ENCODE data around the gene SLC25A26. TPM values are rescaled to one million over a fixed set of nuclear protein-coding genes. Genes with fewer than 3 reads are reported as not detected.
"Not testable (repeated sequence)": the region's sequence is repeated elsewhere in the genome, so short reads cannot be mapped to it uniquely, and the experiment has no call there.

SLC25A26 gene
- polyA plus RNA-seq, 1 experiment, result 16.4 TPM

DNA sequence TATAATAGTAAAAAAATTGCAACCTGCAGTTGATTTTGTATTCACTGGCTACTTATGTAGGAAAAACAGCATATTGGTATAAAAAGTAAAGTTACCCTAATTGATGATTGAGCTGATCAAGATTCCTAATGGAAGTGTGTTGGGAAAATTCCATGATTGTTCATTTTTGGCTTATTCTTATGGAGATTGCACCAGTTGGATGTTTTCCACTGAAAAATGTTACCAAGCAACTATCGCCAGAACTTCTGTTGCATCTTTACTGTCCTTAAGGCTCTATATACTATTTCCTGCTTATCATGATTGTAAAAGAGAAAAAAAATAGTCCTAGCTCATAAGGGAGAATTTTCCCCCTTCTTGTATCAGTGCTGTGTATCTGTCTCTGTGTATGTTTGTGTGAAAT lies 48.6 kb downstream of the SLC25A26 start:
- ChIA-PET CTCF (interaction anchor here (0.6 to 2.7 kb wide), 5 partner anchors 13 to 553 kb away, joined by 3 to 11 read pairs (median 3); no protein-coding TSS in a partner anchor), POLR2A (no interaction called here)
- Histone ChIP-seq H3K27ac (ENCODE audit: low read depth, low read length) (no peak overlapping the region), H3K27me3 (ENCODE audit: control insufficient read depth, insufficient read depth, low read length) (no peaks in the 10 kb centered on the region), H3K4me3 (ENCODE audit: low read depth, low read length) (no peak overlapping the region), H3K9me3 (ENCODE audit: control insufficient read depth, insufficient read depth, low read length) (no peaks in the 10 kb centered on the region)
- no peak for TF ChIP-seq CTCF (IDR thresholded peaks at IDR 0.05; ENCODE audit: low read depth, low read length)
- no peak for DNase-seq (ENCODE audit: low read depth, low spot score)

GRCh38 chr3:66270288-66270687 lies 49.5 kb downstream of the SLC25A26 start:
- ChIA-PET CTCF (interaction anchor here (0.7 to 2.7 kb wide), 4 partner anchors 14 to 552 kb away, joined by 3 to 11 read pairs (median 3); no protein-coding TSS in a partner anchor), POLR2A (interaction anchor here (0.5 kb wide), 1 partner anchor 322 kb away, joined by 5 read pairs; no protein-coding TSS in a partner anchor)
- DNase-seq (ENCODE audit: low read depth, low spot score), result no peak
- H3K9me3 ChIP-seq (ENCODE audit: control insufficient read depth, insufficient read depth, low read length), result no peaks in the 10 kb centered on the region
- H3K27me3 ChIP-seq (ENCODE audit: control insufficient read depth, insufficient read depth, low read length), result no peaks in the 10 kb centered on the region
- H3K27ac ChIP-seq (ENCODE audit: low read depth, low read length), result no peak overlapping the region
- H3K4me3 ChIP-seq (ENCODE audit: low read depth, low read length), result no peak overlapping the region
- no peak for TF ChIP-seq CTCF (IDR thresholded peaks at IDR 0.05; ENCODE audit: low read depth, low read length)

DNA sequence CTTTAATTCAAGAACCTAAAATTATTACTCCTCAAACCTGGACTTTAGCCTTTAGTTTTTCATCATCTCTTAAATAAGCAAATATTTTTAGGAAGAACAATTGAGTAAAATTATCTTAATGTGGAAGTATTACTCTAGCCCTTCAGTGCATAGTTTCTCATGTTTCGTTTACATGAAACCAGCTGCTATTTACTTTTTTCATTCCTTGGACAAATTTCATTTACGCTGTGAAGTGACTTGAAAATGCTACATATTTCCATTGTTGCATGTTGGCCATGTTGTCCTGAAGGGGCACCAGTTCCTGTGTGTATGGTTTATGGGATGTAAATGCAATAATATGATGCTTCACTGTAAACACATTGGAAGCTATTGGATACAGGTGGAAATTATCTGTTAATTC lies 49.9 kb downstream of the SLC25A26 start:
- Histone ChIP-seq H3K9me3 (ENCODE audit: control insufficient read depth, insufficient read depth, low read length) (no peaks in the 10 kb centered on the region), H3K27ac (ENCODE audit: low read depth, low read length) (no peak overlapping the region), H3K4me3 (ENCODE audit: low read depth, low read length) (no peak overlapping the region), H3K27me3 (ENCODE audit: control insufficient read depth, insufficient read depth, low read length) (no peaks in the 10 kb centered on the region)
- peak; percentile 53 for DNase-seq (ENCODE audit: low read depth, low spot score)
- POLR2A ChIA-PET, result interaction anchor here (0.5 to 0.8 kb wide), 2 partner anchors 220 to 322 kb away, joined by 4 to 5 read pairs; no protein-coding TSS in a partner anchor
- peak; percentile 16; the same call in 1 of the 2 replicates for TF ChIP-seq CTCF (IDR thresholded peaks at IDR 0.05; ENCODE audit: low read depth, low read length)
- CTCF ChIA-PET, result interaction anchor here (0.7 to 2.7 kb wide), 4 partner anchors 137 to 551 kb away, joined by 3 to 11 read pairs (median 6); no protein-coding TSS in a partner anchor

DNA sequence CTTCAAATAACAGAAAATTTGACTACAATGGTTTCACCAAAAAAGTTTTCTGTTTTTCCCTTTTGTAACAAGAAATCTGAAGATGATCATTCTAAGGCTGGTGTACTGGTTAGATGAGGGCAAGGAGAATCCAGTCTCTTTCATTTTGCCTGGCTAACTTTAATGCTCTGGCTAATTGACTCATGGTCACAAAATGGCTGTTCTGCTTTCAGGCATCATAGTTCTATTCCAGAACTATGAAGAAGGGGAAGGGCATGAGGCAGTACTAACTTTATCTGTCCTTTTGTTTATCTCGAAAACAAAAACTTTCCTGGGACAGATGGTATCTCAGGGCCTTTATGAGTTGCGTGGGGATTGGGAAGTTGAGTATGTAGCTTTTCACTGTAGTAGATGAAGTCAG lies 50.4 kb downstream of the SLC25A26 start:
- Histone ChIP-seq H3K9me3 (ENCODE audit: control insufficient read depth, insufficient read depth, low read length) (no peaks in the 10 kb centered on the region), H3K27me3 (ENCODE audit: control insufficient read depth, insufficient read depth, low read length) (no peaks in the 10 kb centered on the region), H3K27ac (ENCODE audit: low read depth, low read length) (peak overlapping the region; percentile 69), H3K4me3 (ENCODE audit: low read depth, low read length) (no peak overlapping the region)
- CTCF ChIA-PET, result interaction anchor here (0.7 to 2.7 kb wide), 4 partner anchors 137 to 551 kb away, joined by 3 to 11 read pairs (median 6); no protein-coding TSS in a partner anchor
- POLR2A ChIA-PET, result interaction anchor here (0.7 to 0.8 kb wide), 2 partner anchors 220 to 1512 kb away, joined by 4 read pairs; no protein-coding TSS in a partner anchor
- TF ChIP-seq CTCF (IDR thresholded peaks at IDR 0.05; ENCODE audit: low read depth, low read length), result no peak
- no peak for DNase-seq (ENCODE audit: low read depth, low spot score)

- H3K27ac ChIP-seq (ENCODE audit: low read depth, low read length), result no peak overlapping the region
- no peak for DNase-seq (ENCODE audit: low read depth, low spot score)
- CTCF ChIA-PET, result interaction anchor here (0.5 to 1.5 kb wide), 6 partner anchors 18 to 555 kb away, joined by 3 to 7 read pairs (median 4); no protein-coding TSS in a partner anchor
- POLR2A ChIA-PET, result no interaction called here
- H3K9me3 ChIP-seq (ENCODE audit: control insufficient read depth, insufficient read depth, low read length), result no peaks in the 10 kb centered on the region
- no peaks in the 10 kb centered on the region for H3K27me3 ChIP-seq (ENCODE audit: control insufficient read depth, insufficient read depth, low read length)
- no peak for TF ChIP-seq CTCF (IDR thresholded peaks at IDR 0.05; ENCODE audit: low read depth, low read length)
- no peak overlapping the region for H3K4me3 ChIP-seq (ENCODE audit: low read depth, low read length)
Measured at GRCh38 chr3:66272016-66272415, 51.2 kb downstream of the SLC25A26 start.

DNA sequence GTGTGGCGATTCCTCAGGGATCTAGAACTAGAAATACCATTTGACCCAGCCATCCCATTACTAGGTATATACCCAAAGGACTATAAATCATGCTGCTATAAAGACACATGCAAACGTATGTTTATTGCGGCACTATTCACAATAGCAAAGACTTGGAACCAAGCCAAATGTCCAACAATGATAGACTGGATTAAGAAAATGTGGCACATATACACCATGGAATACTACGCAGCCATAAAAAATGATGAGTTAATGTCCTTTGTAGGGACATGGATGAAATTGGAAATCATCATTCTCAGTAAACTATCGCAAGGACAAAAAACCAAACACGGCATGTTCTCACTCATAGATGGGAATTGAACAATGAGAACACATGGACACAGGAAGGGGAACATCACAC lies 54.0 kb downstream of the SLC25A26 start:
- DNase-seq (ENCODE audit: low read depth, low spot score); H3K27ac ChIP-seq (ENCODE audit: low read depth, low read length); H3K27me3 ChIP-seq (ENCODE audit: control insufficient read depth, insufficient read depth, low read length); POLR2A ChIA-PET; H3K9me3 ChIP-seq (ENCODE audit: control insufficient read depth, insufficient read depth, low read length); H3K4me3 ChIP-seq (ENCODE audit: low read depth, low read length): not testable (repeated sequence)
- CTCF ChIA-PET, result interaction anchor here (0.7 kb wide), 1 partner anchor 133 kb away, joined by 4 read pairs; no protein-coding TSS in a partner anchor
